Osteocyte (in vitro differentiated cells): Measurements from ENCODE around the gene FOXS1. TPM values are rescaled to one million over a fixed set of nuclear protein-coding genes. Genes with fewer than 3 reads are reported as not detected.

Experiments
- DNase-seq: peaks from one replicate; pipeline ENCODE4 v3.0.0; 2021; ENCODE audit warnings: mixed read lengths; ENCODE audit not compliant: unreplicated experiment; ENCODE audit errors: extremely low spot score
- H3K27ac Mint-ChIP-seq: one replicate; pipeline ENCODE4 v1.8.0; 2021; ENCODE audit warnings: mild to moderate bottlenecking, mixed read lengths; ENCODE audit not compliant: unreplicated experiment
- H3K27me3 Mint-ChIP-seq: one replicate; pipeline ENCODE4 v1.8.0; 2021; ENCODE audit warnings: mixed read lengths; ENCODE audit not compliant: unreplicated experiment
- H3K36me3 Mint-ChIP-seq: one replicate; pipeline ENCODE4 v1.8.0; 2021; ENCODE audit warnings: mixed read lengths; ENCODE audit not compliant: unreplicated experiment
- H3K4me1 Mint-ChIP-seq: one replicate; pipeline ENCODE4 v1.8.0; 2021; ENCODE audit warnings: mixed read lengths; ENCODE audit not compliant: unreplicated experiment
- H3K4me3 Mint-ChIP-seq: one replicate; pipeline ENCODE4 v1.8.0; 2021; ENCODE audit warnings: mild to moderate bottlenecking, moderate library complexity, mixed read lengths; ENCODE audit not compliant: unreplicated experiment
- H3K9me3 Mint-ChIP-seq: one replicate; pipeline ENCODE4 v1.8.0; 2021; ENCODE audit warnings: mixed read lengths; ENCODE audit not compliant: unreplicated experiment
- total RNA-seq: library from RNA; stranded (reverse); gene quantifications from 2 replicates; pipeline ENCODE4 v1.2.1, GENCODE V29; 2021
- TF ChIP-seq, protein P1 (sequence below): fragments of 200-600 bp; sonication (generic); IDR thresholded peaks from 2 replicates; pipeline ENCODE4 v1.5.0; 2021; ENCODE audit warnings: antibody characterized with exemption, mild to moderate bottlenecking, moderate library complexity

Gene FOXS1
- total RNA-seq, 1 donor from 2014 or later, result 11.8 TPM

DNA sequence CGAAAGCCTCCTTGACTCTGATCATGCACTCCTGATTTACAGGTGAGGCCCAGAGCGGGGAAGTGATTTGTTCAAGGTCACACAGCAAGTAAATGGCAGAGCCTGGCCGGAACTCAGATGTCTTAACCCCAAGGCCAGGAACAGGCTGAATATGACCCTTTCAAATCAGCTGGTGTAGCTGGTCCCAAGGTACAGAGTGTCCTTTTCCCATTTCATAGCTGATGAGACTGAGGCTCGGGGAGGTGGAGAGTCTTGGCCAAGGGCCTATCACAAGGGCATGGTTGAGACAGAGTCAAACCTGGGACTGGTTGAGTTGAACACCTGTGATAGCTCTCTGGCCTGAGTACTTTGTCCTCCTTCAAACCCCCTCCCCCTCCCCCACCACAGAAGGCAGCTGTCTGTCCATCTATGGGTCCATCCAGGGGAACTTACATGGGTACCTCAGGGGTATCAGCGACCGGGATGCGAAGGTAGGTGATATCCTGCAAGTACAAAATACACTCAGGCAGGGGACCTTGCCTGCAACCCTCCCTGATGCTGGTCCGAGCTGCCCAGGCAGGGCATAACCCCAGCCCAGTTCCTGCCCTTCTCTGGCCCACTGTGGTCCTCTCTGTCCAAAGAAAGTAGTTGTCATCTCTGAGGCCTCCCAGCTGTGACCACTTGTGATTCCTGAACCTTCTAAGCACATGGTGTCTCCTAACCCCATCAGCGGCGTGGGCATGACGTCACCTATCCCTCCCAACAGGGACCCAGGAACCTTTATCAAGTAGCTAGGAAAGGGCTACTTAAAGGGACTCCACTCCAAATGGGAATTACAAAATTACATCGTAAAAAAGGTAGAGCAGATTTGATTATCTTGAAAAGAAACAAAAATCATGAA is 19.4 kb upstream of the FOXS1 start:
- Mint-ChIP-seq H3K27ac (no peak overlapping the region), H3K27me3 (peaks cover 15% of the 10 kb centered on the region), H3K4me1 (peaks cover 20% of the 10 kb centered on the region), H3K36me3 (no peaks in the 10 kb centered on the region), H3K9me3 (no peaks in the 10 kb centered on the region), H3K4me3 (no peak overlapping the region)
- DNase-seq, result no peak
- TF ChIP-seq, protein P1, sequence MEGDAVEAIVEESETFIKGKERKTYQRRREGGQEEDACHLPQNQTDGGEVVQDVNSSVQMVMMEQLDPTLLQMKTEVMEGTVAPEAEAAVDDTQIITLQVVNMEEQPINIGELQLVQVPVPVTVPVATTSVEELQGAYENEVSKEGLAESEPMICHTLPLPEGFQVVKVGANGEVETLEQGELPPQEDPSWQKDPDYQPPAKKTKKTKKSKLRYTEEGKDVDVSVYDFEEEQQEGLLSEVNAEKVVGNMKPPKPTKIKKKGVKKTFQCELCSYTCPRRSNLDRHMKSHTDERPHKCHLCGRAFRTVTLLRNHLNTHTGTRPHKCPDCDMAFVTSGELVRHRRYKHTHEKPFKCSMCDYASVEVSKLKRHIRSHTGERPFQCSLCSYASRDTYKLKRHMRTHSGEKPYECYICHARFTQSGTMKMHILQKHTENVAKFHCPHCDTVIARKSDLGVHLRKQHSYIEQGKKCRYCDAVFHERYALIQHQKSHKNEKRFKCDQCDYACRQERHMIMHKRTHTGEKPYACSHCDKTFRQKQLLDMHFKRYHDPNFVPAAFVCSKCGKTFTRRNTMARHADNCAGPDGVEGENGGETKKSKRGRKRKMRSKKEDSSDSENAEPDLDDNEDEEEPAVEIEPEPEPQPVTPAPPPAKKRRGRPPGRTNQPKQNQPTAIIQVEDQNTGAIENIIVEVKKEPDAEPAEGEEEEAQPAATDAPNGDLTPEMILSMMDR, result no peak

GRCh38 chr20:31863296-31864085 is 18.1 kb upstream of the FOXS1 start:
- Mint-ChIP-seq H3K27me3 (peaks cover 26% of the 10 kb centered on the region), H3K4me1 (peaks cover 16% of the 10 kb centered on the region), H3K27ac (no peak overlapping the region), H3K36me3 (no peaks in the 10 kb centered on the region), H3K4me3 (no peak overlapping the region), H3K9me3 (no peaks in the 10 kb centered on the region)
- DNase-seq, result no peak
- TF ChIP-seq, protein P1, result no peak

- DNase-seq, result no peak
- Mint-ChIP-seq H3K4me3 (no peak overlapping the region), H3K36me3 (no peaks in the 10 kb centered on the region), H3K27me3 (peaks cover 32% of the 10 kb centered on the region), H3K4me1 (peaks cover 11% of the 10 kb centered on the region), H3K9me3 (no peaks in the 10 kb centered on the region), H3K27ac (no peak overlapping the region)
- TF ChIP-seq, protein P1, result no peak
Measured at GRCh38 chr20:31862506-31862905, 17.1 kb upstream of the FOXS1 start.

GRCh38 chr20:31862157-31862470 is 16.7 kb upstream of the FOXS1 start:
- H3K27ac Mint-ChIP-seq, result no peak overlapping the region

More at GRCh38 chr20:31862157-31862470, 16.7 kb upstream of the FOXS1 start:
- no peak for DNase-seq
- no peaks in the 10 kb centered on the region for H3K36me3 Mint-ChIP-seq
- H3K27me3 Mint-ChIP-seq, result peaks cover 36% of the 10 kb centered on the region
- peaks cover 11% of the 10 kb centered on the region for H3K4me1 Mint-ChIP-seq
- no peaks in the 10 kb centered on the region for H3K9me3 Mint-ChIP-seq
- peak overlapping the region; percentile 72 for H3K4me3 Mint-ChIP-seq
- TF ChIP-seq, protein P1, result no peak
